Femur (tissue), 1 donor: Measurements from ENCODE around the gene TGFA.

Experiments
- DNase-seq: peaks from one replicate; pipeline ENCODE4 v3.0.0-alpha.2; 2017

Gene TGFA

GRCh38 chr2:70552501-70553333, 909 bp downstream of the TGFA start:
- DNase-seq: no peak

- no peak for DNase-seq
These were observed 2.5 kb downstream of the TGFA start for GRCh38 chr2:70551167-70551566.

- no peak for DNase-seq
These were observed 3.7 kb downstream of the TGFA start for GRCh38 chr2:70549962-70550361.

- no peak for DNase-seq
These were observed 4.4 kb downstream of the TGFA start for GRCh38 chr2:70549064-70549710.

GRCh38 chr2:70548233-70548632, 5.4 kb downstream of the TGFA start:
- DNase-seq: no peak

GRCh38 chr2:70546885-70547284, 6.7 kb downstream of the TGFA start:
- DNase-seq: no peak

GRCh38 chr2:70546376-70546775, 7.2 kb downstream of the TGFA start:
- no peak for DNase-seq

GRCh38 chr2:70541481-70542020, 12.1 kb downstream of the TGFA start:
- DNase-seq: no peak

- no peak for DNase-seq
These were observed 15.8 kb downstream of the TGFA start for GRCh38 chr2:70537840-70538239.

- no peak for DNase-seq
These were observed 17.0 kb downstream of the TGFA start for GRCh38 chr2:70536517-70537055.

- DNase-seq: no peak
These were observed 18.1 kb downstream of the TGFA start for GRCh38 chr2:70535573-70535972.

GRCh38 chr2:70534183-70534836, 19.3 kb downstream of the TGFA start:
- DNase-seq: no peak

- DNase-seq: no peak
These were observed 21.2 kb downstream of the TGFA start for GRCh38 chr2:70532244-70532935.

- no peak for DNase-seq
These were observed 22.1 kb downstream of the TGFA start for GRCh38 chr2:70531419-70532086.

- DNase-seq: no peak
These were observed 24.0 kb downstream of the TGFA start for GRCh38 chr2:70529610-70530009.

- DNase-seq: no peak
These were observed 24.7 kb downstream of the TGFA start for GRCh38 chr2:70528929-70529328.

GRCh38 chr2:70528276-70528675, 25.4 kb downstream of the TGFA start:
- no peak for DNase-seq

- DNase-seq: no peak
These were observed 26.1 kb downstream of the TGFA start for GRCh38 chr2:70527447-70528080.

GRCh38 chr2:70526126-70526525, 27.5 kb downstream of the TGFA start:
- no peak for DNase-seq

GRCh38 chr2:70525032-70525431, 28.6 kb downstream of the TGFA start:
- no peak for DNase-seq
